ENCODE measurements around the gene MARCHF6.
"Not testable (repeated sequence)": the region's sequence is repeated elsewhere in the genome, so short reads cannot be mapped to it uniquely, and the experiment has no call there.

MARCHF6 gene

GRCh38 chr5:10391130-10391529, 37.6 kb downstream of the MARCHF6 start:
- Histone ChIP-seq H3K9me3 (ENCODE audit: control insufficient read depth, insufficient read depth, low read depth, low read length) (no peaks in the 10 kb centered on the region), H3K4me1 (ENCODE audit: control insufficient read depth, insufficient read depth, low read length) (no peaks in the 10 kb centered on the region), H3K27ac (ENCODE audit: extremely low read depth, low read depth, low read length) (no peak overlapping the region), H3K4me3 (ENCODE audit: low read depth, low read length) (no peak overlapping the region), H3K36me3 (ENCODE audit: control insufficient read depth in 2 of 2, insufficient read depth in 1 of 2, low read length in 2 of 2) (peaks cover 82 to 83% of the 10 kb centered on the region in 2 experiments)
- TF ChIP-seq ZNF362 (tag by site-specific recombination; IDR thresholded peaks at IDR 0.05) (0 out of 2 replicates have a peak, but pooled peaks have one; percentile 18), ZNF121 (tag by site-specific recombination; IDR thresholded peaks at IDR 0.05) (0 out of 2 replicates have a peak, but pooled peaks have one; percentile 60), ZNF302 (tag by site-specific recombination; IDR thresholded peaks at IDR 0.05; ENCODE audit: low read depth) (no peak)
- CTCF ChIA-PET = no interaction called here
- POLR2A ChIA-PET = no interaction called here

GRCh38 chr5:10392567-10393328, 39.3 kb downstream of the MARCHF6 start:
- H3K9me3 ChIP-seq (ENCODE audit: control insufficient read depth, insufficient read depth, low read depth, low read length); H3K4me3 ChIP-seq (ENCODE audit: low read depth, low read length); H3K4me1 ChIP-seq (ENCODE audit: control insufficient read depth, insufficient read depth, low read length); H3K27ac ChIP-seq (ENCODE audit: extremely low read depth, low read depth, low read length): not testable (repeated sequence)
- H3K36me3 ChIP-seq (ENCODE audit: control insufficient read depth in 2 of 2, insufficient read depth in 1 of 2, low read length in 2 of 2) = peaks cover 83% of the 10 kb centered on the region in 2 experiments
- ChIA-PET CTCF (interaction anchor here (1.4 kb wide), 2 partner anchors 13 to 34 kb away, joined by 3 read pairs; no protein-coding TSS in a partner anchor), POLR2A (interaction anchor here (0.6 kb wide), 1 partner anchor 26 kb away, joined by 3 read pairs; no protein-coding TSS in a partner anchor)

GRCh38 chr5:10393491-10393890, 40.0 kb downstream of the MARCHF6 start:
- Histone ChIP-seq H3K27ac (ENCODE audit: extremely low read depth, low read depth, low read length) (no peak overlapping the region), H3K4me1 (ENCODE audit: control insufficient read depth, insufficient read depth, low read length) (no peaks in the 10 kb centered on the region), H3K36me3 (ENCODE audit: control insufficient read depth in 2 of 2, insufficient read depth in 1 of 2, low read length in 2 of 2) (peaks cover 82 to 84% of the 10 kb centered on the region in 2 experiments), H3K9me3 (ENCODE audit: control insufficient read depth, insufficient read depth, low read depth, low read length) (no peaks in the 10 kb centered on the region), H3K4me3 (ENCODE audit: low read depth, low read length) (no peak overlapping the region)
- ChIA-PET CTCF (interaction anchor here (0.5 to 1.5 kb wide), 8 partner anchors 9 to 537 kb away, joined by 3 to 9 read pairs (median 3); no protein-coding TSS in a partner anchor), POLR2A (interaction anchor here (0.6 kb wide), 1 partner anchor 25 kb away, joined by 3 read pairs; no protein-coding TSS in a partner anchor)
- no peak for TF ChIP-seq GLI2 (tag by site-specific recombination; IDR thresholded peaks at IDR 0.05; ENCODE audit: borderline replicate concordance, low read depth)
- TF ChIP-seq ZEB2 (tag by site-specific recombination; IDR thresholded peaks at IDR 0.05) = no peak
- no peak for TF ChIP-seq ZNF155 (tag by site-specific recombination; IDR thresholded peaks at IDR 0.05)
- no peak for TF ChIP-seq ZSCAN4 (tag by site-specific recombination; IDR thresholded peaks at IDR 0.05)
- no peak for TF ChIP-seq PRDM6 (tag by site-specific recombination; IDR thresholded peaks at IDR 0.05)
- no peak for TF ChIP-seq ZBTB7A (tag by site-specific recombination; IDR thresholded peaks at IDR 0.05; ENCODE audit: low read depth)
- no peak for TF ChIP-seq ZNF274 (IDR thresholded peaks at IDR 0.05; ENCODE audit: low read length)
- no peak for TF ChIP-seq ZNF274 (tag by site-specific recombination; IDR thresholded peaks at IDR 0.05; ENCODE audit: borderline replicate concordance)

GRCh38 chr5:10396552-10396951, 43.1 kb downstream of the MARCHF6 start:
- Histone ChIP-seq H3K27ac (ENCODE audit: extremely low read depth, low read depth, low read length) (no peak overlapping the region), H3K4me3 (ENCODE audit: low read depth, low read length) (no peak overlapping the region), H3K9me3 (ENCODE audit: control insufficient read depth, insufficient read depth, low read depth, low read length) (no peaks in the 10 kb centered on the region), H3K4me1 (ENCODE audit: control insufficient read depth, insufficient read depth, low read length) (no peaks in the 10 kb centered on the region), H3K36me3 (ENCODE audit: control insufficient read depth in 2 of 2, insufficient read depth in 1 of 2, low read length in 2 of 2) (peaks cover 74 to 77% of the 10 kb centered on the region in 2 experiments)
- ChIA-PET CTCF (interaction anchor here (0.8 kb wide), 1 partner anchor 113 kb away, joined by 7 read pairs; no protein-coding TSS in a partner anchor), POLR2A (no interaction called here)
- TF ChIP-seq SP2 (tag by site-specific recombination; IDR thresholded peaks at IDR 0.05) (no peak), ZNF624 (tag by site-specific recombination; IDR thresholded peaks at IDR 0.05) (no peak), ZNF791 (tag by site-specific recombination; IDR thresholded peaks at IDR 0.05) (no peak), ZNF639 (tag by site-specific recombination; IDR thresholded peaks at IDR 0.05) (no peak), ZNF626 (tag by site-specific recombination; IDR thresholded peaks at IDR 0.05) (no peak), MZF1 (tag by site-specific recombination; IDR thresholded peaks at IDR 0.05; ENCODE audit: borderline replicate concordance) (no peak), ZNF37A (tag by site-specific recombination; IDR thresholded peaks at IDR 0.05) (no peak), GLIS1 (tag by site-specific recombination; IDR thresholded peaks at IDR 0.05) (no peak), ZNF521 (tag by site-specific recombination; IDR thresholded peaks at IDR 0.05) (no peak), ZNF341 (tag by site-specific recombination; IDR thresholded peaks at IDR 0.05; ENCODE audit: low read depth) (no peak), ZNF157 (tag by site-specific recombination; IDR thresholded peaks at IDR 0.05) (no peak)

Data from HEK293 (cell line).